BE2C (cell line): ENCODE measurements around the gene MAP3K20.
"Not testable (repeated sequence)": the region's sequence is repeated elsewhere in the genome, so short reads cannot be mapped to it uniquely, and the experiment has no call there.

ENCODE experiments used
- DNase-seq: peaks from one replicate; pipeline ENCODE4 v3.0.0-alpha.2; 2020
- H3K27me3 ChIP-seq: fragments of 250-450 bp; sonication (Bioruptor Pico); 2 replicates; pipeline ENCODE4 v1.5.1; 2020; ENCODE audit warnings: mild to moderate bottlenecking
- H3K36me3 ChIP-seq: fragments of 250-450 bp; sonication (Bioruptor Pico); 2 replicates; pipeline ENCODE4 v1.5.1; 2020; ENCODE audit warnings: mild to moderate bottlenecking
- H3K4me1 ChIP-seq: fragments of 250-450 bp; sonication (Bioruptor Pico); 2 replicates; pipeline ENCODE4 v1.5.1; 2020
- H3K4me3 ChIP-seq: 2 replicates; pipeline ENCODE4 v1.5.1; 2011; ENCODE audit warnings: low read depth, low read length
- H3K9me3 ChIP-seq: fragments of 250-450 bp; sonication (Bioruptor Pico); 2 replicates; pipeline ENCODE4 v1.5.1; 2020
- CTCF ChIP-seq: IDR thresholded peaks from 2 replicates; pipeline ENCODE4 v1.5.1; 2012; ENCODE audit warnings: mild to moderate bottlenecking, low read depth, low read length

MAP3K20 gene

GRCh38 chr2:173119069-173119807 is 43.6 kb downstream of the MAP3K20 start:
- Histone ChIP-seq H3K27me3 (no peaks in the 10 kb centered on the region), H3K9me3 (no peaks in the 10 kb centered on the region), H3K36me3 (no peaks in the 10 kb centered on the region), H3K4me1 (no peaks in the 10 kb centered on the region), H3K4me3 (no peak overlapping the region)
- DNase-seq, result peak; percentile 3
- TF ChIP-seq CTCF, result no peak

- H3K4me1 ChIP-seq, result no peaks in the 10 kb centered on the region
- no peak overlapping the region for H3K4me3 ChIP-seq
- DNase-seq, result no peak
- no peak for TF ChIP-seq CTCF
- no peaks in the 10 kb centered on the region for H3K36me3 ChIP-seq
- H3K9me3 ChIP-seq, result no peaks in the 10 kb centered on the region
- H3K27me3 ChIP-seq, result no peaks in the 10 kb centered on the region
These were observed 44.3 kb downstream of the MAP3K20 start for GRCh38 chr2:173119944-173120343.

- no peak for DNase-seq
- no peak overlapping the region for H3K4me3 ChIP-seq
- TF ChIP-seq CTCF, result no peak
- no peaks in the 10 kb centered on the region for H3K36me3 ChIP-seq
- no peaks in the 10 kb centered on the region for H3K9me3 ChIP-seq
- no peaks in the 10 kb centered on the region for H3K27me3 ChIP-seq
- no peaks in the 10 kb centered on the region for H3K4me1 ChIP-seq
These were observed 47.3 kb downstream of the MAP3K20 start for GRCh38 chr2:173122936-173123335.

- no peak for DNase-seq
- H3K27me3 ChIP-seq, result no peaks in the 10 kb centered on the region
- no peaks in the 10 kb centered on the region for H3K4me1 ChIP-seq
- no peaks in the 10 kb centered on the region for H3K36me3 ChIP-seq
- H3K9me3 ChIP-seq, result no peaks in the 10 kb centered on the region
- no peak for TF ChIP-seq CTCF
- H3K4me3 ChIP-seq, result no peak overlapping the region
These were observed 48.8 kb downstream of the MAP3K20 start for GRCh38 chr2:173124441-173124840.

GRCh38 chr2:173126819-173127218 is 51.2 kb downstream of the MAP3K20 start:
- H3K9me3 ChIP-seq, result no peaks in the 10 kb centered on the region
- DNase-seq, result no peak
- H3K36me3 ChIP-seq, result no peaks in the 10 kb centered on the region

GRCh38 chr2:173128132-173128531 is 52.5 kb downstream of the MAP3K20 start:
- H3K4me1 ChIP-seq, DNase-seq, H3K9me3 ChIP-seq, H3K27me3 ChIP-seq, H3K4me3 ChIP-seq, H3K36me3 ChIP-seq: not testable (repeated sequence)

More at GRCh38 chr2:173126819-173127218, 51.2 kb downstream of the MAP3K20 start:
- H3K4me1 ChIP-seq, result no peaks in the 10 kb centered on the region
- no peaks in the 10 kb centered on the region for H3K27me3 ChIP-seq
- no peak for TF ChIP-seq CTCF
- no peak overlapping the region for H3K4me3 ChIP-seq
